ENCODE data around the gene ARL14EP. TPM values are rescaled to one million over a fixed set of nuclear protein-coding genes. Genes with fewer than 3 reads are reported as not detected.

Gene ARL14EP
- total RNA-seq, 1 donor from 2014 or later: 18.0 TPM

DNA sequence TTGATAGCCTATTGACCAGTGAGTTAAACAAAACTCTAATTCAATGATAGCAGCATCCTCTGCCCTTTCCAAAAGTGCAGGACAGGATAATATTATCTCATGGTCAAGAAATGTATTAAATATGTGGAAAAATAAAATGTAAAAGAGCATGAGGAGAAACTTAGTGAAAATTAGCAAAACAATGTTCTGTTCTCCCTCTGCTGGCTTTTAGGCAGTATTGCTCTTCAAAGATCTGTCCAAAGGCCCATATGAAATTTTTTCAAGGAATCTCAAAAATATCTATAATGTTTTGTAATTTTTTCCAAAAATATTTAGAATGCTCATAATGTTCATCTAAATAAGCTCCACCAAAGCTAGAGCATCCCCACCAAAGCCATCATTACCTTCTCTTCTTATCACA is 8.3 kb upstream of the ARL14EP start:
- Mint-ChIP-seq H3K27me3 (ENCODE audit: low read depth) (peaks cover 15% of the 10 kb centered on the region), H3K4me3 (ENCODE audit: unreplicated experiment) (no peak overlapping the region), H3K4me1 (ENCODE audit: low read depth) (peaks cover 11% of the 10 kb centered on the region), H3K9me3 (ENCODE audit: low read depth) (peaks cover 6% of the 10 kb centered on the region), H3K36me3 (ENCODE audit: low read depth) (peaks cover 3% of the 10 kb centered on the region), H3K27ac (ENCODE audit: unreplicated experiment) (no peak overlapping the region)
- DNase-seq (ENCODE audit: low spot score): no peak
- TF ChIP-seq CTCF (IDR thresholded peaks at IDR 0.05): peak; percentile 83

- H3K36me3 Mint-ChIP-seq (ENCODE audit: low read depth): no peaks in the 10 kb centered on the region
- no peak overlapping the region for H3K4me3 Mint-ChIP-seq (ENCODE audit: unreplicated experiment)
- peaks cover 18% of the 10 kb centered on the region for H3K27me3 Mint-ChIP-seq (ENCODE audit: low read depth)
- peaks cover 1% of the 10 kb centered on the region for H3K9me3 Mint-ChIP-seq (ENCODE audit: low read depth)
- no peak for TF ChIP-seq CTCF (IDR thresholded peaks at IDR 0.05)
- peaks cover 11% of the 10 kb centered on the region for H3K4me1 Mint-ChIP-seq (ENCODE audit: low read depth)
- DNase-seq (ENCODE audit: low spot score): no peak
- H3K27ac Mint-ChIP-seq (ENCODE audit: unreplicated experiment): no peak overlapping the region
These were observed 6.7 kb upstream of the ARL14EP start for GRCh38 chr11:30316237-30316636.

- no peaks in the 10 kb centered on the region for H3K36me3 Mint-ChIP-seq (ENCODE audit: low read depth)
- no peaks in the 10 kb centered on the region for H3K9me3 Mint-ChIP-seq (ENCODE audit: low read depth)
- no peak for TF ChIP-seq CTCF (IDR thresholded peaks at IDR 0.05)
- H3K4me1 Mint-ChIP-seq (ENCODE audit: low read depth): peaks cover 12% of the 10 kb centered on the region
- DNase-seq (ENCODE audit: low spot score): no peak
- H3K4me3 Mint-ChIP-seq (ENCODE audit: unreplicated experiment): no peak overlapping the region
- peaks cover 17% of the 10 kb centered on the region for H3K27me3 Mint-ChIP-seq (ENCODE audit: low read depth)
- H3K27ac Mint-ChIP-seq (ENCODE audit: unreplicated experiment): no peak overlapping the region
These were observed 5.9 kb upstream of the ARL14EP start for GRCh38 chr11:30317030-30317429.

GRCh38 chr11:30321321-30321720 is 1.6 kb upstream of the ARL14EP start:
- no peak for TF ChIP-seq CTCF (IDR thresholded peaks at IDR 0.05)
- no peak overlapping the region for H3K27ac Mint-ChIP-seq (ENCODE audit: unreplicated experiment)
- H3K27me3 Mint-ChIP-seq (ENCODE audit: low read depth): peaks cover 17% of the 10 kb centered on the region
- DNase-seq (ENCODE audit: low spot score): no peak
- peaks cover 42% of the 10 kb centered on the region for H3K4me1 Mint-ChIP-seq (ENCODE audit: low read depth)
- H3K36me3 Mint-ChIP-seq (ENCODE audit: low read depth): peaks cover under 1% of the 10 kb centered on the region
- H3K4me3 Mint-ChIP-seq (ENCODE audit: unreplicated experiment): no peak overlapping the region
- H3K9me3 Mint-ChIP-seq (ENCODE audit: low read depth): no peaks in the 10 kb centered on the region

GRCh38 chr11:30322191-30322590 is 713 bp upstream of the ARL14EP start:
- Mint-ChIP-seq H3K27ac (ENCODE audit: unreplicated experiment) (no peak overlapping the region), H3K9me3 (ENCODE audit: low read depth) (no peaks in the 10 kb centered on the region), H3K27me3 (ENCODE audit: low read depth) (peaks cover 17% of the 10 kb centered on the region)

More at GRCh38 chr11:30322191-30322590, 713 bp upstream of the ARL14EP start:
- Mint-ChIP-seq H3K4me1 (ENCODE audit: low read depth) (peaks cover 37% of the 10 kb centered on the region), H3K36me3 (ENCODE audit: low read depth) (peaks cover 1% of the 10 kb centered on the region), H3K4me3 (ENCODE audit: unreplicated experiment) (peak overlapping the region; percentile 93)
- DNase-seq (ENCODE audit: low spot score): no peak
- no peak for TF ChIP-seq CTCF (IDR thresholded peaks at IDR 0.05)
